Liver (tissue), 9 donors: ENCODE data around the gene FAM32A. TPM values are rescaled to one million over a fixed set of nuclear protein-coding genes. Genes with fewer than 3 reads are reported as not detected.

Experiments
- DNase-seq: peaks from one replicate; pipeline ENCODE4 v3.0.0-alpha.2; 2017; ENCODE audit warnings: low spot score
- H3K27ac ChIP-seq, 2 donors: one replicate each; pipeline ENCODE4 v1.7.0; 2013; ENCODE audit warnings: inconsistent platforms in 2 of 2, low read length in 2 of 2, control low read depth in 1 of 2, low read depth in 1 of 2, mild to moderate bottlenecking in 1 of 2
- H3K27me3 ChIP-seq, 4 donors: one replicate each; pipeline versions ENCODE4 v1.6.1 to v1.7.0; 2013; ENCODE audit warnings: low read length in 3 of 4, inconsistent platforms in 1 of 4, mild to moderate bottlenecking in 1 of 4, moderate library complexity in 1 of 4; ENCODE audit not compliant: control insufficient read depth in 4 of 4, insufficient read depth in 4 of 4
- H3K36me3 ChIP-seq, 4 donors: one replicate each; pipeline versions ENCODE4 v1.6.1 to v1.7.0; 2013; ENCODE audit warnings: low read length in 3 of 4, mild to moderate bottlenecking in 3 of 4, low read depth in 1 of 4, moderate library complexity in 1 of 4; ENCODE audit not compliant: control insufficient read depth in 4 of 4, insufficient read depth in 3 of 4
- H3K4me1 ChIP-seq, 4 donors: one replicate each; pipeline versions ENCODE4 v1.6.1 to v1.7.0; 2013; ENCODE audit warnings: low read length in 3 of 4, mild to moderate bottlenecking in 3 of 4, moderate library complexity in 1 of 4; ENCODE audit not compliant: control insufficient read depth in 4 of 4, insufficient read depth in 4 of 4
- H3K4me3 ChIP-seq, 3 donors: one replicate each; pipeline versions ENCODE4 v1.6.1 to v1.7.0; 2013; ENCODE audit warnings: low read length in 3 of 3, control low read depth in 1 of 3, low read depth in 1 of 3, mild to moderate bottlenecking in 1 of 3
- H3K9ac ChIP-seq, 2 donors: one replicate each; pipeline ENCODE4 v1.7.0; 2013; ENCODE audit warnings: low read length in 2 of 2, mild to moderate bottlenecking in 2 of 2, moderate library complexity in 2 of 2, control low read depth in 1 of 2, low read depth in 1 of 2
- H3K9me3 ChIP-seq, 4 donors: one replicate each; pipeline versions ENCODE4 v1.6.1 to v1.7.0; 2013; ENCODE audit warnings: low read length in 3 of 4; ENCODE audit not compliant: control insufficient read depth in 4 of 4
- ATF3 ChIP-seq: IDR thresholded peaks from 2 replicates; pipeline ENCODE4 v1.6.1; 2016; ENCODE audit warnings: antibody characterized with exemption
- CTCF ChIP-seq: fragments of 150-350 bp; IDR thresholded peaks from 2 replicates; pipeline ENCODE4 v1.5.1; 2017; ENCODE audit warnings: improper control_type of control experiment, low read depth, low read length; ENCODE audit not compliant: missing input control
- EGR1 ChIP-seq, 2 donors: IDR thresholded peaks; 2 replicates each; pipeline ENCODE4 v1.6.1; 2016 to 2018; ENCODE audit warnings: antibody characterized with exemption in 2 of 2, low read depth in 2 of 2
- FOXA1 ChIP-seq: IDR thresholded peaks from 2 replicates; pipeline ENCODE4 v1.6.1; 2016; ENCODE audit warnings: antibody characterized with exemption
- FOXA2 ChIP-seq: IDR thresholded peaks from 2 replicates; pipeline ENCODE4 v1.6.1; 2016; ENCODE audit warnings: antibody characterized with exemption
- HNF4G ChIP-seq: IDR thresholded peaks from 2 replicates; pipeline ENCODE4 v1.6.1; 2016; ENCODE audit warnings: antibody characterized with exemption
- JUND ChIP-seq, 2 donors: IDR thresholded peaks; 2 replicates each; pipeline ENCODE4 v1.6.1; 2016; ENCODE audit warnings: antibody characterized with exemption in 2 of 2
- MAX ChIP-seq: IDR thresholded peaks from 2 replicates; pipeline ENCODE4 v1.6.1; 2016; ENCODE audit warnings: antibody characterized with exemption
- NR2F2 ChIP-seq: IDR thresholded peaks from 2 replicates; pipeline ENCODE4 v1.6.1; 2016; ENCODE audit warnings: antibody characterized with exemption
- RAD21 ChIP-seq, 2 donors: IDR thresholded peaks; 2 replicates each; pipeline ENCODE4 v1.6.1; 2016; ENCODE audit warnings: antibody characterized with exemption in 2 of 2, mild to moderate bottlenecking in 2 of 2
- REST ChIP-seq: IDR thresholded peaks from 2 replicates; pipeline ENCODE4 v1.6.1; 2016; ENCODE audit warnings: antibody characterized with exemption, mild to moderate bottlenecking
- RXRA ChIP-seq, 2 donors: IDR thresholded peaks; 2 replicates each; pipeline ENCODE4 v1.6.1; 2017 to 2018; ENCODE audit warnings: antibody characterized with exemption in 2 of 2, mild to moderate bottlenecking in 1 of 2
- SP1 ChIP-seq: IDR thresholded peaks from 2 replicates; pipeline ENCODE4 v1.6.1; 2018; ENCODE audit warnings: antibody characterized with exemption, mild to moderate bottlenecking
- TAF1 ChIP-seq: conservative IDR thresholded peaks from 2 replicates; pipeline ENCODE4 v1.6.1; 2016; ENCODE audit warnings: antibody characterized with exemption, mild to moderate bottlenecking
- YY1 ChIP-seq: IDR thresholded peaks from 2 replicates; pipeline ENCODE4 v1.6.1; 2016; ENCODE audit warnings: antibody characterized with exemption, mild to moderate bottlenecking
- ZBTB33 ChIP-seq: IDR thresholded peaks from 2 replicates; pipeline ENCODE4 v1.6.1; 2016; ENCODE audit warnings: antibody characterized with exemption
- WGBS: extraction: QIAGEN DNeasy Blood & Tissue Kit; methylation state at CpG from one replicate; pipeline ENCODE4 v1.1.7; 2013; 5-methylcytosine and 5-hydroxymethylcytosine counted together
- polyA plus RNA-seq, 2 donors: library from polyadenylated mRNA; stranded (reverse) in 1 of 2; unstranded in 1 of 2; fragments of 200-250 nt in 1 of 2; fragments of >200 nt in 1 of 2; fragmentation: Nextera tagmentation in 1 of 2; extraction: Ambion mirVana in 1 of 2; gene quantifications; one replicate each; pipeline versions ENCODE4 v1.2.1 to v1.2.3, GENCODE V29; 2013 to 2015
- total RNA-seq, 2 donors: library from RNA; depleted of rRNA; stranded (reverse); fragments of >200 nt; gene quantifications; one replicate each; pipeline ENCODE4 v1.2.3, GENCODE V29; 2014
- donor health status: healthy.
- donor health status: healthy.
- donor health status: healthy.
- donor health status: healthy.
- donor health status: healthy.

FAM32A gene
- total and polyA plus RNA-seq, 4 donors: 46.2 to 60.2 (median 52.4) TPM

GRCh38 chr19:16142032-16142580, 43.1 kb upstream of the FAM32A start:
- WGBS: 82% methylated on average over 9 of the region's 9 CpGs
- no peak for TF ChIP-seq ZBTB33
- TF ChIP-seq FOXA1: no peak
- no peak for TF ChIP-seq FOXA2
- no peak for TF ChIP-seq HNF4G
- TF ChIP-seq ATF3: no peak
- TF ChIP-seq EGR1 (IDR thresholded peaks at IDR 0.05; ENCODE audit: low read depth in 2 of 2): no peak
- TF ChIP-seq TAF1: no peak
- TF ChIP-seq RAD21 (IDR thresholded peaks at IDR 0.05): no peak
- no peak for TF ChIP-seq MAX
- TF ChIP-seq NR2F2: no peak
- no peak for TF ChIP-seq YY1
- no peak for TF ChIP-seq RXRA (IDR thresholded peaks at IDR 0.05)
- no peak for TF ChIP-seq REST
- no peak for TF ChIP-seq CTCF

GRCh38 chr19:16143399-16144215, 41.6 kb upstream of the FAM32A start, which contains the start of gene HSH2D:
HSH2D (plus strand) TSS chr19:16143685; CDS start chr19:16148751, 5,066 bp downstream.
- Histone ChIP-seq H3K9me3 (no peaks in the 10 kb centered on the region), H3K9ac (peak within 1 kb of the TSS in 1 of 2 donors; percentile 3), H3K4me1 (no peaks in the 10 kb centered on the region), H3K27me3 (no peaks in the 10 kb centered on the region), H3K36me3 (no peaks in the 10 kb centered on the region), H3K27ac (peak within 1 kb of the TSS; percentile 14 to 55), H3K4me3 (no peak within 1 kb of the TSS)
- WGBS: 49% methylated on average over 13 of the region's 13 CpGs
- DNase-seq: no peak
- TF ChIP-seq TAF1 (no peak), JUND (IDR thresholded peaks at IDR 0.05) (no peak), EGR1 (IDR thresholded peaks at IDR 0.05; ENCODE audit: low read depth in 2 of 2) (no peak), SP1 (no peak), REST (no peak), FOXA2 (no peak), ZBTB33 (no peak), YY1 (no peak)

More at GRCh38 chr19:16142032-16142580, 43.1 kb upstream of the FAM32A start:
- DNase-seq: no peak
- Histone ChIP-seq H3K4me3 (no peak overlapping the region), H3K27ac (no peak overlapping the region), H3K4me1 (no peaks in the 10 kb centered on the region), H3K36me3 (no peaks in the 10 kb centered on the region), H3K9ac (no peak overlapping the region), H3K27me3 (no peaks in the 10 kb centered on the region), H3K9me3 (no peaks in the 10 kb centered on the region)
